Prostate gland (tissue), 2 donors: Measurements from ENCODE around the gene SLCO3A1. TPM values are rescaled to one million over a fixed set of nuclear protein-coding genes. Genes with fewer than 3 reads are reported as not detected.

Experiments used
- DNase-seq: peaks from one replicate; pipeline ENCODE4 v3.0.0-alpha.2; 2019; ENCODE audit warnings: low spot score
- H3K27ac ChIP-seq, 2 donors: fragments of 200-600 bp; sonication (generic); 2 replicates each; pipeline ENCODE4 v1.5.1; 2017 to 2019
- H3K27me3 ChIP-seq: fragments of 200-600 bp; sonication (generic); replicated peaks from 2 replicates; pipeline ENCODE4 v1.5.1; 2019; ENCODE audit not compliant: insufficient read depth
- H3K36me3 ChIP-seq, 2 donors: fragments of 200-600 bp; sonication (generic); 1 replicate in 1 of 2; 2 replicates in 1 of 2; pipeline versions ENCODE4 v1.5.1 to v1.8.1; 2017 to 2019
- H3K4me1 ChIP-seq: fragments of 200-600 bp; sonication (generic); replicated peaks from 2 replicates; pipeline ENCODE4 v1.5.1; 2019
- H3K4me3 ChIP-seq, 2 donors: fragments of 200-600 bp; sonication (generic); 2 replicates each; pipeline ENCODE4 v1.5.1; 2017 to 2019
- H3K9me3 ChIP-seq: fragments of 200-600 bp; sonication (generic); 2 replicates; pipeline ENCODE4 v1.5.1; 2017
- POLR2A ChIP-seq: fragments of 450-650 bp; IDR thresholded peaks from one replicate; pipeline ENCODE4 v1.6.1; 2016; ENCODE audit warnings: antibody characterized with exemption, mild to moderate bottlenecking
- POLR2AphosphoS5 ChIP-seq: sonication (generic); formaldehyde crosslinking; IDR thresholded peaks from one replicate; pipeline ENCODE4 v1.6.1; 2017; ENCODE audit warnings: antibody characterized with exemption
- WGBS: methylation state at CpG from one replicate; pipeline ENCODE4 v1.1.5; 2018; 5-methylcytosine and 5-hydroxymethylcytosine counted together
- intact Hi-C: fragments of 100-400 bp; cut with DNase I; formaldehyde crosslinking; loops from one replicate; pipeline ENCODE4 v1.14.2; 2022
- total RNA-seq, 2 donors: library from RNA; depleted of rRNA; stranded (reverse); fragments of >200 nt; gene quantifications; one replicate each; pipeline ENCODE4 v1.1.0, GENCODE V29; 2016
- TF ChIP-seq, protein P1 (sequence below), 4 experiments: fragments of 200-600 bp in 2 of 4; fragments of 450-650 bp in 2 of 4; sonication (generic) in 2 of 4; IDR thresholded peaks; 1 replicate in 3 of 4; 2 replicates in 1 of 4; pipeline ENCODE4 v1.5.1; 2016 to 2019; ENCODE audit warnings: antibody characterized with exemption in 4 of 4, mild to moderate bottlenecking in 2 of 4, moderate library complexity in 2 of 4

SLCO3A1 gene
- total RNA-seq, 2 donors from 2014 or later = 7.4 to 35.3 TPM

DNA sequence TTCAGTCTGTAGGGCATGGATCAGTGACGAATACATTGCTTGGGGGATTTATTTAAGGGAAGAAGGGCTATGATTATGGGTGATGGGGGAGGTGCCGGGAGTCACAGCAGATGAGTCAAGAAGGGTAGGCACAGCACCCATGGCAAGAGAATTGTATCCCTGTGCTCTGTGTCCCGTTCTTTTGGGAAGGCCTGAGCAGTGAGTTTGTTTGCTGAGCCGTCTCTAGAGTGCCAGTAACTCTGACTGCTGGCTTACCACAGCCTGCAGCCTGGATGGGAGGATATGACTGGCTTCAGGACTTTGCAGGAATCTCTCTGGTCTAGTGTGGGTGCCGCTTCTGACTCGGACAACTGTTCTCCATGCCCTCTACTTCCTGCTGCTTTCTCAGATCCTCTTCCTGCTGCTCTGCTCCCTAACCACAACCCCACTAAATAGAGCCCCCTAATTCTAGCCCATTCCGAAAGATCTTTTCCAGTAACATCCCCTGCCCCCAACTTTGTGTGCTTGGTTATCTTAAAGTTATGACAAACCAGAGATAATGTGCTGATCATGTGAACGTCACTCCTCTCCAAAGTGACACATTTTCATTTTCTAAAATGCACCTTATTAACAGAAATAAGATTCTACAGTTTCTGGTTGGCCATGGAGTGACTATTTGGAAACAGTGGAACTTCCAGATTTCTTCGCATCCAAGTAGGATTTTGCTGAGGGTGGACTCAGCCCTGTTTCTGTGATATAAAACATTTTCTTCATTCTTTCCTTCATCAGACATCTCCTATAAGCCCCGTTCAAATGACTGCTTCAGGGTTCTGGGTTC is 239.0 kb downstream of the SLCO3A1 start:
- DNase-seq = no peak
- intact Hi-C loops = loop anchor here (10.0 kb wide), 1 partner anchor 592 kb away; no protein-coding TSS in a partner anchor
- Histone ChIP-seq H3K4me1 (no peaks in the 10 kb centered on the region), H3K4me3 (no peak overlapping the region), H3K27me3 (peaks cover 2% of the 10 kb centered on the region), H3K36me3 (no peaks in the 10 kb centered on the region), H3K27ac (no peak overlapping the region), H3K9me3 (no peaks in the 10 kb centered on the region)
- TF ChIP-seq, protein P1, sequence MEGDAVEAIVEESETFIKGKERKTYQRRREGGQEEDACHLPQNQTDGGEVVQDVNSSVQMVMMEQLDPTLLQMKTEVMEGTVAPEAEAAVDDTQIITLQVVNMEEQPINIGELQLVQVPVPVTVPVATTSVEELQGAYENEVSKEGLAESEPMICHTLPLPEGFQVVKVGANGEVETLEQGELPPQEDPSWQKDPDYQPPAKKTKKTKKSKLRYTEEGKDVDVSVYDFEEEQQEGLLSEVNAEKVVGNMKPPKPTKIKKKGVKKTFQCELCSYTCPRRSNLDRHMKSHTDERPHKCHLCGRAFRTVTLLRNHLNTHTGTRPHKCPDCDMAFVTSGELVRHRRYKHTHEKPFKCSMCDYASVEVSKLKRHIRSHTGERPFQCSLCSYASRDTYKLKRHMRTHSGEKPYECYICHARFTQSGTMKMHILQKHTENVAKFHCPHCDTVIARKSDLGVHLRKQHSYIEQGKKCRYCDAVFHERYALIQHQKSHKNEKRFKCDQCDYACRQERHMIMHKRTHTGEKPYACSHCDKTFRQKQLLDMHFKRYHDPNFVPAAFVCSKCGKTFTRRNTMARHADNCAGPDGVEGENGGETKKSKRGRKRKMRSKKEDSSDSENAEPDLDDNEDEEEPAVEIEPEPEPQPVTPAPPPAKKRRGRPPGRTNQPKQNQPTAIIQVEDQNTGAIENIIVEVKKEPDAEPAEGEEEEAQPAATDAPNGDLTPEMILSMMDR (IDR thresholded peaks at IDR 0.05) = no peak
- TF ChIP-seq POLR2A = no peak
- WGBS = 88% methylated on average over 10 of the region's 10 CpGs

DNA sequence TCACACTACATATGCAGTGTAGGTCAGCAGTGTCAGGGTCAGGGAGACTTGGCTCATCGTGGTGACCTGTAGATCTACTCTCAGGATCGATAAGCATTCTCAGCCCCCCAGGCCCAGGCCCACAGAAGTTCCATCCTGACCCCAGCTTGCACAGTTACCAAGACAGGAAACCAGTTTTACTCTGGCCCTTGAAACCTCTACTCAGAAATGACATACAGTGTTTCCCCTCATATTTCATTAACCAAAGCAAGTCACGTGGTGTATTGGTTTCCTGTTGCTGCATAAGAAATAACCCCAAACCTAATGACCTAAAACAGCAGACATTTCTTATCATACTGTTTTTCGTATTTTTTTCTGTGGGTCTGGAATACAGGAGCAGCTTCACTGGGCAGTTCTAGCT is 242.2 kb downstream of the SLCO3A1 start:
- no peak overlapping the region for H3K4me3 ChIP-seq
- 84% methylated on average over 4 of the region's 4 CpGs for WGBS
- no peaks in the 10 kb centered on the region for H3K27me3 ChIP-seq
- no peaks in the 10 kb centered on the region for H3K36me3 ChIP-seq
- H3K27ac ChIP-seq = no peak overlapping the region
- no peak for DNase-seq
- TF ChIP-seq, protein P1 (IDR thresholded peaks at IDR 0.05) = no peak
- TF ChIP-seq POLR2A (no peak), POLR2AphosphoS5 (no peak)
- H3K9me3 ChIP-seq = no peaks in the 10 kb centered on the region
- no peaks in the 10 kb centered on the region for H3K4me1 ChIP-seq
- intact Hi-C loops = loop anchor here (5.0 to 10.0 kb wide), 3 partner anchors 132 to 622 kb away; no protein-coding TSS in a partner anchor

DNA sequence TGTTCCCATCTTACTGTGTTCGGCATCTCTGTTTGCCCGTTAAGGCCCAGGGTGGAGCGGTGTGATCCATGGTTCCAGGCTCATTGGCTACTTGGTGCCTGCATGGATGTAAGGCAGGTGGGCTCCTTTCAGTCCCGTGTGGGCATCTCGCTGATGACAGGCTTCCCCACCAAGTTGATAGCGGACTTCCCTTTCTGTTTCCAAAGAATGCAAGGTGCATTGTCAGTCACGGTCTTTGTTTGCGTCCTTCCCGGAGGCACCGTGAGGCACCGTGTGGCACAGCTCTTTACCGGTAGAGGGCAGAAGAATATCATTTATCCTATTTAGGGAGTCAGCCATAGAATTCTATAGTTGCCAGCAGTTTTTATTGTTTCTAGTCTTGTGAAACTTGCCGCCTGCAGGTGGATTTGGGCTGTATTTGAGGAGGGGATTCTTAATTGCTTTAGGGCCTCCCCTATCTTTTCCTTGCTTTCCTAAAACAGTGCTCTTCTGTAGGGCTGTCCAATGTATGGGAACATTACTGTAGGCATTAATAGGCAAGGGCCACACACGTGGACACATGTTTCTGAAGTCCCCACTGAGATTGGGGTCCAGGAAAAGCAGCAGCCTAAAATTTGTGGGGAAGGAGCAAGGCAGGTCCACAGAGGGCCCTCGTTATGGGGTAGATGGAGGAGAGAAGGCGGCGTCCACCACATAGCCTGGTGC is 244.1 kb downstream of the SLCO3A1 start:
- no peaks in the 10 kb centered on the region for H3K4me1 ChIP-seq
- no peak for TF ChIP-seq POLR2AphosphoS5
- TF ChIP-seq, protein P1 (IDR thresholded peaks at IDR 0.05) = peak; percentile 34 to 77 (median 72)
- TF ChIP-seq POLR2A = no peak
- no peaks in the 10 kb centered on the region for H3K9me3 ChIP-seq
- no peak overlapping the region for H3K4me3 ChIP-seq
- no peaks in the 10 kb centered on the region for H3K36me3 ChIP-seq
- WGBS = 34% methylated on average over 17 of the region's 17 CpGs
- intact Hi-C loops = loop anchor here (5.0 to 10.0 kb wide), 3 partner anchors 130 to 620 kb away; no protein-coding TSS in a partner anchor
- H3K27ac ChIP-seq = no peak overlapping the region
- peak; percentile 49 for DNase-seq
- no peaks in the 10 kb centered on the region for H3K27me3 ChIP-seq

DNA sequence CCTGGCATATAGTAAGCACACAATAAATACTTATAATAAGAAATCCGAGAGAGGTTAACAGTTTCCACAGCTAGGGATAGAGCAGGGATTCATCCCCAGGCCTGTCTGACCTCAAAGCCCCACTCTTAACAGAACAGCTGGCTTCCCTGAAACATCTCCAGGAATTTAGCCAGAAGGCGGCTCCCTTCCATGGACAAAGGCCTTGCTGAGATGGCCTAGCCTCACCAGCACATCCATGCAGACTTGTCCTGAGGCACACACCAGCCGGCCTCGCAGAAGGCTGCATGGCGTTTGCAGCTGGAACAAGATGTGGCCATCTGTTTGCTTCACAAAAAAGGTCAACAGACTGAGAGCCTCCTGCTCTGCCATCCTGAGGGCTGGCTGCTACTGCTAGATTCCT is 245.4 kb downstream of the SLCO3A1 start:
- H3K36me3 ChIP-seq = no peaks in the 10 kb centered on the region
- H3K9me3 ChIP-seq = no peaks in the 10 kb centered on the region
- no peaks in the 10 kb centered on the region for H3K4me1 ChIP-seq
- 70% methylated on average over 5 of the region's 5 CpGs for WGBS
- TF ChIP-seq POLR2AphosphoS5 (no peak), POLR2A (no peak)
- TF ChIP-seq, protein P1 (IDR thresholded peaks at IDR 0.05) = no peak
- no peak overlapping the region for H3K27ac ChIP-seq
- no peak overlapping the region for H3K4me3 ChIP-seq
- no peak for DNase-seq
- H3K27me3 ChIP-seq = no peaks in the 10 kb centered on the region
- intact Hi-C loops = loop anchor here (5.0 to 10.0 kb wide), 3 partner anchors 128 to 618 kb away; no protein-coding TSS in a partner anchor
